ENCODE measurements around the gene C1orf50. TPM values are rescaled to one million over a fixed set of nuclear protein-coding genes. Genes with fewer than 3 reads are reported as not detected.

Gene C1orf50
- total RNA-seq, 1 donor from 2014 or later: 12.0 TPM

DNA sequence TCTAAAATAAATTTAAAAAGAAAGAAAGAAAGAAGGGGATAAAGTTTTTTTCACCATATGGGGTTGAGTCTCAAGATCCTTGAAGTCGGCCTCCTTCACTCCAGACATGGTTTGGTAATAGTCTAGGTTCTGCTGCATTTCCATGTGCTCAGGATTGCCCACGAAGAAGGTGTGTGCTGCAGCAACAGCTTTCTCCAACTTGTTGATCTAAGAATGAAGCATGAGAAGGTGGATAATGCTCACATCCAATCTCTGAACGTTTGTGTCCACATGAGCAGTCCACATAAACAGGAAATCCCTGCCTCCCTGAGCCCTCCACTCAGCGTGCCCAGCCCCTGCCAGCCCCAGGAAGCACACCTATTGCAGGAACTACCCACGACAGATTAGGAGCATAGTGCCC, 4.8 kb upstream of the C1orf50 start:
- no peak for TF ChIP-seq CTCF (IDR thresholded peaks at IDR 0.05; ENCODE audit: unreplicated experiment)
- DNase-seq (ENCODE audit: low spot score, unreplicated experiment): no peak
- H3K9me3 Mint-ChIP-seq (ENCODE audit: low read depth): no peaks in the 10 kb centered on the region
- peaks cover 2% of the 10 kb centered on the region for H3K36me3 Mint-ChIP-seq (ENCODE audit: insufficient read depth)
- no peaks in the 10 kb centered on the region for H3K4me1 Mint-ChIP-seq (ENCODE audit: low read depth)
- H3K4me3 Mint-ChIP-seq (ENCODE audit: low read depth): no peak overlapping the region
- H3K27me3 Mint-ChIP-seq: no peaks in the 10 kb centered on the region
- no peak overlapping the region for H3K27ac Mint-ChIP-seq

GRCh38 chr1:42765269-42765668, 1.8 kb upstream of the C1orf50 start:
- H3K36me3 Mint-ChIP-seq (ENCODE audit: insufficient read depth): peaks cover 4% of the 10 kb centered on the region
- no peaks in the 10 kb centered on the region for H3K9me3 Mint-ChIP-seq (ENCODE audit: low read depth)
- no peak for TF ChIP-seq CTCF (IDR thresholded peaks at IDR 0.05; ENCODE audit: unreplicated experiment)
- no peak overlapping the region for H3K4me3 Mint-ChIP-seq (ENCODE audit: low read depth)
- H3K27ac Mint-ChIP-seq: no peak overlapping the region
- DNase-seq (ENCODE audit: low spot score, unreplicated experiment): no peak
- H3K27me3 Mint-ChIP-seq: no peaks in the 10 kb centered on the region
- H3K4me1 Mint-ChIP-seq (ENCODE audit: low read depth): peaks cover 9% of the 10 kb centered on the region

DNA sequence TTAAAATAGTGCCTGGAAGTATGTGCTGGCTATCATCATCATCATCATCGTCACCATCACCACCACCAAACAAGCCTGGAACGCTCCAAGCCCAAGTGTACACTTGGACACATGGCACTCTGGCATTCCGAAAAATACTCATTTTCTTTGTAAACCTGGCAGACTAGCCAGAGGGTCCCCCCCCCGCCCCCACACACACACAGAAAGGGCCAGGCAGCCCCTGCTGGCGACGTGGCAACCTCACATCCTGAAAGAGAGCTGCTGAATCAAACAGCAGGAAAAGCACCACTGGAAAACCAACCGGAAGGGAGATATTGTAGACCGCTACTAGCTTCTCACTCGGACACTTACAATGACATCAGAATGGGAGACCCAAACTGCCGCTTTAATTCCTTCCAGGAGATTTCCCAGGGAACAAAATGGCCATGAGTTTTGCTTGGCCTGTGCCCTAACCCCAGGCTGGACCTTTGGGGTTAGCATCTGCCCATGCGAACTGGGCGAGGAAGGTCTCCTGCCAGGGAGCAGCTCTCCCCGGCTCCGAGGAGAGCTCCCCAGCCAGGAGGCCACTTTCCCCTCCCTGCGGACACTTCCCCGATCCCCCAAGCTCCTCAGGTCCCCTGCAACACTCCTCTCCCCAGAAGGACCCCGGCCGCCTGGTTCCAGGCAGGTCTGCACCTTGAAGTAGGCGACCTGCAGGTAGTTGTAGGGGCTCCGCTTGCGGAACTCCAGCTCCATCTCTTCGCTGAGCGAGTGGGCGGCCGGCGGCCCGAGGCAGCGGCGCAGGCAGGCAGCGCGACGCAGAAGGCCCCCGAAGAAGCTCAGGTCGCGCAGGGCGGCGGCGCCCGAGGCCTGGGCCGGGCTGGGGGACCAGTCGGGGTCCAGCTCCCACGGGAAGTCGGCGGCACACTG, 963 bp upstream of the C1orf50 start:
- Mint-ChIP-seq H3K4me3 (ENCODE audit: low read depth) (no peak overlapping the region), H3K36me3 (ENCODE audit: insufficient read depth) (peaks cover 7% of the 10 kb centered on the region), H3K9me3 (ENCODE audit: low read depth) (no peaks in the 10 kb centered on the region), H3K4me1 (ENCODE audit: low read depth) (peaks cover 9% of the 10 kb centered on the region), H3K27ac (no peak overlapping the region), H3K27me3 (no peaks in the 10 kb centered on the region)
- peak; percentile 53 for TF ChIP-seq CTCF (IDR thresholded peaks at IDR 0.05; ENCODE audit: unreplicated experiment)
- DNase-seq (ENCODE audit: low spot score, unreplicated experiment): no peak

DNA sequence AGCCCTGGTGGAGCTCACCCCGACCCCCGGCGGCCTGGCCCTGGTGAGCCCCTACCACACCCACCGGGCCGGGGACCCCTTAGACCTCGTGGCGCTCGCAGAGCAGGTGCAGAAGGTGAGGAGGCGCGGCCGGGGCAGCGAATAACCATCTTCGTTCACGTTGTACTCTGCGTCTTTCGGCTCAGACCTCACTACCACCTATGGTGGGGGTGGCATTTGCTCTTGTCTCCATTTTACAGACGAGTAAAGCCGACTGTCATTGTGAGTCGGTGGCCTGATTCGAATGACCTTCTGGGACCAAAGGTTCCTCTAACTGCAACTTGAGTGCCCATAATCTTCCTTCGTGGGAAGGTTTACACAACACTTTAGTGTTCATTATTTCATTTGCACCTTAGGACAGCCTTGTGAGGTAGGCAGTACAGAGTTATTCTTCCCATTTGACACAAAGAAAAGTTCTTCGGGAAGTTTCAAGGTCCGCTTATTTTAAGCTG, 506 bp downstream of the C1orf50 start:
- no peak for TF ChIP-seq CTCF (IDR thresholded peaks at IDR 0.05; ENCODE audit: unreplicated experiment)
- no peak overlapping the region for H3K4me3 Mint-ChIP-seq (ENCODE audit: low read depth)
- no peaks in the 10 kb centered on the region for H3K27me3 Mint-ChIP-seq
- H3K27ac Mint-ChIP-seq: peak overlapping the region; percentile 96
- no peaks in the 10 kb centered on the region for H3K9me3 Mint-ChIP-seq (ENCODE audit: low read depth)
- H3K36me3 Mint-ChIP-seq (ENCODE audit: insufficient read depth): peaks cover 11% of the 10 kb centered on the region
- H3K4me1 Mint-ChIP-seq (ENCODE audit: low read depth): peaks cover 9% of the 10 kb centered on the region
- no peak for DNase-seq (ENCODE audit: low spot score, unreplicated experiment)

DNA sequence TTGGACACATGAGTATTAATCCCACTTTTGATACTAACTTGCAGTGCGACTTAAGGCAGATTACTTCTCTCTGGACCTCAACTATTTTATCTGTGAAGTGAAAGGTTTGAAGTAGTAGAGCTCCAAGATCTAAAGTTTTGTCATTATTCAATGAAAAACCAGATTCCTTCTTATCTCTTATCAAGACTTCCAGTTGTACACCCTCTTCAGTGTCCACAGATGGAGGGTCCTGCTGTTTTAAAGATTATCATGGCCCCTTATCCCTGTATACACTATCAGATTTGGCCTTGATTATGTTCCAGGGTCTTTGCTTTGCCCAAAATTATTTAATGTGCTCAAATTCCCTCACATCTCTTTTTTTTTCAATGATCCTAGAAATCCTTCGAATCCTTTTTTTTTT, 1.1 kb downstream of the C1orf50 start:
- no peak for TF ChIP-seq CTCF (IDR thresholded peaks at IDR 0.05; ENCODE audit: unreplicated experiment)
- no peak for DNase-seq (ENCODE audit: low spot score, unreplicated experiment)
- Mint-ChIP-seq H3K9me3 (ENCODE audit: low read depth) (no peaks in the 10 kb centered on the region), H3K27ac (peak overlapping the region; percentile 96), H3K36me3 (ENCODE audit: insufficient read depth) (peaks cover 13% of the 10 kb centered on the region), H3K4me1 (ENCODE audit: low read depth) (peaks cover 9% of the 10 kb centered on the region), H3K4me3 (ENCODE audit: low read depth) (no peak overlapping the region), H3K27me3 (no peaks in the 10 kb centered on the region)
